Peyer's patch (tissue), 4 donors: ENCODE measurements around the gene ZFP91.

ENCODE experiments used
- CTCF ChIP-seq, 6 experiments: fragments of 450-650 bp in 4 of 6; fragments of 200-600 bp in 2 of 6; sonication (generic) in 1 of 6; IDR thresholded peaks; one replicate each; pipeline ENCODE4 v1.5.1; 2017 to 2019; ENCODE audit warnings: antibody characterized with exemption in 6 of 6, mild to moderate bottlenecking in 3 of 6, moderate library complexity in 1 of 6
- POLR2A ChIP-seq, 2 donors: fragments of 450-650 bp; IDR thresholded peaks; one replicate each; pipeline ENCODE4 v1.5.1; 2017; ENCODE audit warnings: antibody characterized with exemption in 2 of 2, mild to moderate bottlenecking in 2 of 2, moderate library complexity in 2 of 2

GRCh38 chr11:58574881-58575280, 4.0 kb upstream of the ZFP91 start:
- TF ChIP-seq CTCF (IDR thresholded peaks at IDR 0.05): no peak
- no peak for TF ChIP-seq POLR2A (IDR thresholded peaks at IDR 0.05)
